SK-N-SH (cell line): ENCODE results near the gene APOD. TPM values are rescaled to one million over a fixed set of nuclear protein-coding genes. Genes with fewer than 3 reads are reported as not detected.

ENCODE experiments used
- CTCF ChIA-PET: fragments of 300-600, 350-600 bp; formaldehyde crosslinking; extraction: SDS; loops from one replicate; lab custom pipeline; 2021; lab: Yijun Ruan, JAX
- POLR2A ChIA-PET: fragments of 350-600 bp; sonication (Branson Sonifier 250); formaldehyde crosslinking; extraction: SDS; loops from one replicate; lab custom pipeline; 2020; ENCODE audit warnings: antibody characterized with exemption, inconsistent platforms; lab: Yijun Ruan, JAX
- DNase-seq: peaks from one replicate; pipeline ENCODE4 v3.0.0; 2012
- H2AFZ ChIP-seq: fragments of 200-600 bp; sonication (generic); 2 replicates; pipeline ENCODE4 v1.8.1; 2016; ENCODE audit warnings: antibody characterized with exemption, mild to moderate bottlenecking, low read depth
- H3F3A ChIP-seq: fragments of 200-600 bp; sonication (generic); replicated peaks from 2 replicates; pipeline ENCODE3; 2016; ENCODE audit warnings: antibody characterized with exemption, mild to moderate bottlenecking; ENCODE audit not compliant: insufficient read depth
- H3K27ac ChIP-seq, 2 experiments: fragments of 200-500 bp in 1 of 2; fragments of 200-600 bp in 1 of 2; sonication (Bioruptor generic) in 1 of 2; sonication (generic), shearing (Covaris generic) in 1 of 2; 2 replicates each; pipeline versions ENCODE4 v1.5.1 to v1.6.1; 2014 to 2016; ENCODE audit warnings: low read depth in 2 of 2, inconsistent platforms in 1 of 2, low read length in 1 of 2, mild to moderate bottlenecking in 1 of 2, mixed read lengths in 1 of 2
- H3K27me3 ChIP-seq: fragments of 200-600 bp; sonication (generic), shearing (Covaris generic); 2 replicates; pipeline ENCODE4 v1.6.1; 2016; ENCODE audit warnings: mixed run types; ENCODE audit not compliant: insufficient read depth
- H3K36me3 ChIP-seq, 2 experiments: fragments of 200-500 bp in 1 of 2; fragments of 200-600 bp in 1 of 2; sonication (Bioruptor generic) in 1 of 2; sonication (generic) in 1 of 2; replicated peaks in 1 of 2; 2 replicates each; pipeline versions ENCODE3 to v1.5.1; 2014 to 2016; ENCODE audit warnings: low read length in 1 of 2, mild to moderate bottlenecking in 1 of 2; ENCODE audit not compliant: insufficient read depth in 2 of 2, control insufficient read depth in 1 of 2
- H3K4me1 ChIP-seq, 2 experiments: fragments of 200-500 bp in 1 of 2; fragments of 200-600 bp in 1 of 2; sonication (Bioruptor generic) in 1 of 2; sonication (generic), shearing (Covaris generic) in 1 of 2; 2 replicates each; pipeline versions ENCODE4 v1.5.1 to v1.6.1; 2014 to 2016; ENCODE audit warnings: low read depth in 1 of 2, low read length in 1 of 2, mixed run types in 1 of 2; ENCODE audit not compliant: insufficient read depth in 2 of 2, control insufficient read depth in 1 of 2
- H3K4me2 ChIP-seq: fragments of 200-600 bp; sonication (generic), shearing (Covaris generic); 2 replicates; pipeline ENCODE4 v1.6.1; 2017; ENCODE audit warnings: mixed run types
- H3K4me3 ChIP-seq, 2 experiments: fragments of 200-500 bp in 1 of 2; fragments of 200-600 bp in 1 of 2; sonication (Bioruptor generic) in 1 of 2; sonication (generic), shearing (Covaris generic) in 1 of 2; 2 replicates each; pipeline versions ENCODE4 v1.5.1 to v1.8.1; 2014 to 2016; ENCODE audit warnings: low read depth in 2 of 2, inconsistent platforms in 1 of 2, low read length in 1 of 2, mild to moderate bottlenecking in 1 of 2, mixed read lengths in 1 of 2, moderate library complexity in 1 of 2
- H3K79me2 ChIP-seq: fragments of 200-600 bp; sonication (generic); 2 replicates; pipeline ENCODE4 v1.8.1; 2017; ENCODE audit warnings: mild to moderate bottlenecking; ENCODE audit not compliant: insufficient read depth
- H3K9ac ChIP-seq: fragments of 200-600 bp; sonication (generic); 2 replicates; pipeline ENCODE4 v1.6.1; 2017; ENCODE audit warnings: mixed run types
- H3K9me2 ChIP-seq: fragments of 200-600 bp; sonication (generic); 2 replicates; pipeline ENCODE4 v1.6.1; 2017; ENCODE audit warnings: mixed run types
- H3K9me3 ChIP-seq: fragments of 200-600 bp; sonication (generic); 2 replicates; pipeline ENCODE4 v1.6.1; 2017; ENCODE audit warnings: mixed run types, mild to moderate bottlenecking, moderate library complexity
- H4K20me1 ChIP-seq: fragments of 200-600 bp; sonication (generic); 2 replicates; pipeline ENCODE4 v1.6.1; 2017; ENCODE audit warnings: mild to moderate bottlenecking, mixed run types; ENCODE audit not compliant: insufficient read depth
- ELF1 ChIP-seq: IDR thresholded peaks from 2 replicates; pipeline ENCODE4 v1.4.0; 2012
- EP300 ChIP-seq, 2 experiments: IDR thresholded peaks; 2 replicates each; pipeline versions ENCODE4 v1.4.0 to v1.6.1; 2012; ENCODE audit warnings: borderline replicate concordance in 1 of 2, low read depth in 1 of 2, low read length in 1 of 2
- FOSL2 ChIP-seq: IDR thresholded peaks from 2 replicates; pipeline ENCODE4 v1.4.0; 2012; ENCODE audit warnings: low read depth, mild to moderate bottlenecking, moderate library complexity, borderline replicate concordance
- FOXJ3 ChIP-seq: sonication (generic); formaldehyde crosslinking; IDR thresholded peaks from 2 replicates; pipeline ENCODE4 v1.5.1; 2020; ENCODE audit warnings: mild to moderate bottlenecking, missing genetic modification reagents
- FOXM1 ChIP-seq: IDR thresholded peaks from 2 replicates; pipeline ENCODE4 v1.4.0; 2012; ENCODE audit warnings: low read depth, mild to moderate bottlenecking
- GABPA ChIP-seq: IDR thresholded peaks from 2 replicates; pipeline ENCODE4 v1.4.0; 2012; ENCODE audit warnings: low read depth, mild to moderate bottlenecking
- JUND ChIP-seq: IDR thresholded peaks from 2 replicates; pipeline ENCODE4 v1.4.0; 2012
- RAD21 ChIP-seq: IDR thresholded peaks from 2 replicates; pipeline ENCODE4 v1.6.1; 2012; ENCODE audit warnings: mild to moderate bottlenecking, low read length
- RCOR1 ChIP-seq: fragments of 150-350 bp; IDR thresholded peaks from 2 replicates; pipeline ENCODE4 v1.6.1; 2017; ENCODE audit warnings: antibody characterized with exemption, low read length
- RXRA ChIP-seq: IDR thresholded peaks from 2 replicates; pipeline ENCODE4 v1.4.0; 2012; ENCODE audit warnings: low read depth, mild to moderate bottlenecking, borderline replicate concordance
- SMC3 ChIP-seq: IDR thresholded peaks from 2 replicates; pipeline ENCODE4 v1.6.1; 2012; ENCODE audit warnings: low read depth, low read length, improper control_type of control experiment
- TCF12 ChIP-seq: IDR thresholded peaks from 2 replicates; pipeline ENCODE4 v1.4.0; 2012
- TEAD4 ChIP-seq: IDR thresholded peaks from 2 replicates; pipeline ENCODE4 v1.4.0; 2012; ENCODE audit warnings: mild to moderate bottlenecking, borderline replicate concordance; ENCODE audit not compliant: insufficient read depth
- YY1 ChIP-seq: IDR thresholded peaks from 2 replicates; pipeline ENCODE4 v1.4.0; 2012; ENCODE audit warnings: low read depth, mild to moderate bottlenecking
- WGBS: methylation state at CpG from one replicate; pipeline ENCODE4 v1.1.6; 2017; ENCODE audit warnings: low lambda C conversion rate; 5-methylcytosine and 5-hydroxymethylcytosine counted together
- polyA plus RNA-seq, 3 experiments: library from polyadenylated mRNA; depleted of rRNA; stranded (reverse); fragments of >200 nt; gene quantifications; 2 replicates each; pipeline ENCODE4 v1.2.3, GENCODE V29; 2012
- TF ChIP-seq, protein P1 (sequence below): fragments of 150-350 bp; IDR thresholded peaks from 2 replicates; pipeline ENCODE4 v1.6.1; 2017; ENCODE audit warnings: antibody characterized with exemption, low read length, low read depth, borderline replicate concordance
- TF ChIP-seq, protein P2 (sequence below): fragments of 150-350 bp; IDR thresholded peaks from 2 replicates; pipeline ENCODE4 v1.6.1; 2016; ENCODE audit warnings: mild to moderate bottlenecking, low read depth, low read length
- TF ChIP-seq, protein P3 (sequence below): IDR thresholded peaks from 2 replicates; pipeline ENCODE4 v1.4.0; 2012; ENCODE audit warnings: low read depth, borderline replicate concordance
- TF ChIP-seq, protein P4 (sequence below): fragments of 200-600 bp; sonication (generic); IDR thresholded peaks from 2 replicates; pipeline ENCODE4 v1.6.1; 2017; ENCODE audit warnings: antibody characterized with exemption, mild to moderate bottlenecking, moderate library complexity
- TF ChIP-seq, protein P5 (sequence below): IDR thresholded peaks from 2 replicates; pipeline ENCODE4 v1.4.0; 2012; ENCODE audit warnings: low read depth

Gene APOD
- polyA plus RNA-seq, 1 of the 3 experiments (the other 2 are of a cell fraction) = 0.05 TPM

DNA sequence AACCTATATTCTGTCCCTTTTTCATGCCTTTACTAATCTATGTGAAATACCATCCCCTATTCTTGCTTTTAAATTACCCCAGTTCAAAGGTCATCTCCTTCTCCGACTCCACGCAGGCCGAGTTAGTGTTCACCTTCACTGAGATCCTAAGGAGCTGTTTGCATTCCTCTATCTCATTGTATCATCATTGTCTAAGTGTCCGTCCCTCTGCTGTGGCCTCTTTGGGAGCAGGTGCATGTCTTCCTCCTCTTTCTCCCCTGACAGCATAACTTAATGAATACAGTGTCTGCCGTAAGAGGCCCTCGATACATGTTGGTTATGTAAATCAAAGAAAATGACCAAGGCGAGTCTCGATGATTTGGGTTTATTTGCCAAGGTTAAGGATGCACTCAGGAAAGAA is 35.7 kb downstream of the APOD start:
- WGBS = 85% methylated on average over 8 of the region's 8 CpGs
- Histone ChIP-seq H4K20me1 (no peaks in the 10 kb centered on the region), H3K79me2 (no peaks in the 10 kb centered on the region), H3F3A (peaks cover 15% of the 10 kb centered on the region), H3K4me2 (no peak overlapping the region), H3K27me3 (0 out of 2 replicates have a peak, but pooled peaks cover 1% of the 10 kb centered on the region), H3K9ac (no peak overlapping the region), H3K27ac (no peak overlapping the region), H3K4me1 (peaks cover 15 to 18% of the 10 kb centered on the region in 2 experiments; a peak in 3 of 4 replicates), H2AFZ (no peak overlapping the region), H3K36me3 (no peaks in the 10 kb centered on the region), H3K4me3 (no peak overlapping the region), H3K9me3 (no peaks in the 10 kb centered on the region), H3K9me2 (no peaks in the 10 kb centered on the region)
- CTCF ChIA-PET = interaction anchor here (0.5 to 2.0 kb wide), 3 partner anchors 10 to 303 kb away, joined by 3 to 6 read pairs (median 3); no protein-coding TSS in a partner anchor
- DNase-seq = no peak
- TF ChIP-seq, protein P1, sequence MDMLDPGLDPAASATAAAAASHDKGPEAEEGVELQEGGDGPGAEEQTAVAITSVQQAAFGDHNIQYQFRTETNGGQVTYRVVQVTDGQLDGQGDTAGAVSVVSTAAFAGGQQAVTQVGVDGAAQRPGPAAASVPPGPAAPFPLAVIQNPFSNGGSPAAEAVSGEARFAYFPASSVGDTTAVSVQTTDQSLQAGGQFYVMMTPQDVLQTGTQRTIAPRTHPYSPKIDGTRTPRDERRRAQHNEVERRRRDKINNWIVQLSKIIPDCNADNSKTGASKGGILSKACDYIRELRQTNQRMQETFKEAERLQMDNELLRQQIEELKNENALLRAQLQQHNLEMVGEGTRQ = no peak
- TF ChIP-seq, protein P2, sequence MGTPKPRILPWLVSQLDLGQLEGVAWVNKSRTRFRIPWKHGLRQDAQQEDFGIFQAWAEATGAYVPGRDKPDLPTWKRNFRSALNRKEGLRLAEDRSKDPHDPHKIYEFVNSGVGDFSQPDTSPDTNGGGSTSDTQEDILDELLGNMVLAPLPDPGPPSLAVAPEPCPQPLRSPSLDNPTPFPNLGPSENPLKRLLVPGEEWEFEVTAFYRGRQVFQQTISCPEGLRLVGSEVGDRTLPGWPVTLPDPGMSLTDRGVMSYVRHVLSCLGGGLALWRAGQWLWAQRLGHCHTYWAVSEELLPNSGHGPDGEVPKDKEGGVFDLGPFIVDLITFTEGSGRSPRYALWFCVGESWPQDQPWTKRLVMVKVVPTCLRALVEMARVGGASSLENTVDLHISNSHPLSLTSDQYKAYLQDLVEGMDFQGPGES = no peak
- TF ChIP-seq, protein P3, sequence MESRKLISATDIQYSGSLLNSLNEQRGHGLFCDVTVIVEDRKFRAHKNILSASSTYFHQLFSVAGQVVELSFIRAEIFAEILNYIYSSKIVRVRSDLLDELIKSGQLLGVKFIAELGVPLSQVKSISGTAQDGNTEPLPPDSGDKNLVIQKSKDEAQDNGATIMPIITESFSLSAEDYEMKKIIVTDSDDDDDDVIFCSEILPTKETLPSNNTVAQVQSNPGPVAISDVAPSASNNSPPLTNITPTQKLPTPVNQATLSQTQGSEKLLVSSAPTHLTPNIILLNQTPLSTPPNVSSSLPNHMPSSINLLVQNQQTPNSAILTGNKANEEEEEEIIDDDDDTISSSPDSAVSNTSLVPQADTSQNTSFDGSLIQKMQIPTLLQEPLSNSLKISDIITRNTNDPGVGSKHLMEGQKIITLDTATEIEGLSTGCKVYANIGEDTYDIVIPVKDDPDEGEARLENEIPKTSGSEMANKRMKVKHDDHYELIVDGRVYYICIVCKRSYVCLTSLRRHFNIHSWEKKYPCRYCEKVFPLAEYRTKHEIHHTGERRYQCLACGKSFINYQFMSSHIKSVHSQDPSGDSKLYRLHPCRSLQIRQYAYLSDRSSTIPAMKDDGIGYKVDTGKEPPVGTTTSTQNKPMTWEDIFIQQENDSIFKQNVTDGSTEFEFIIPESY = no peak
- no peak for TF ChIP-seq RAD21
- POLR2A ChIA-PET = no interaction called here

DNA sequence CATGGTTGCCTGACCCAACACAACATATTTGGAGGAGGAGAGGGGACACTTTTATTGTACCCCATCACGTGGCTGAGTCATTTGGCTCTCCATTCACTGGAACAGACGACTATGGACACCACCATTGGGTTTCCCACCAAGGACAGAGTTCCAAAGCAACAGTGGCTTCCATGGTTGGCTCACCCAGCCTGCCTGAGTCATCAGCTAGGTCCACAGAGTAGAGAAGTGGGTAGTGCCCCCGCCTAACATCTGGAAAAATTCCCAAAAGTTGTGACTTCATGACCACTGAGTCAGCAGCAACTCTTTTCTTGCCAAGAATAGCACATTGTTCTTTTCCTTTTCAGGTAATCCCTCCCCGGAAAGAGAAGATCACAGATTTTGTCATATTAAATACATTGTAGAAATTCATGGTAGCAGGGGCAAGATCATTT is 37.6 kb downstream of the APOD start:
- Histone ChIP-seq H3K27ac (peak overlapping the region in 1 of 2 experiments; percentile 12; a peak in 1 of 4 replicates), H4K20me1 (peaks cover 9% of the 10 kb centered on the region), H2AFZ (no peak overlapping the region), H3K36me3 (no peaks in the 10 kb centered on the region), H3K4me3 (peak overlapping the region in 1 of 2 experiments; percentile 31; a peak in 1 of 4 replicates), H3K4me1 (peaks cover 18 to 21% of the 10 kb centered on the region in 2 experiments), H3K79me2 (peaks cover 18% of the 10 kb centered on the region), H3F3A (peaks cover 15% of the 10 kb centered on the region), H3K9ac (no peak overlapping the region), H3K9me3 (no peaks in the 10 kb centered on the region), H3K9me2 (no peaks in the 10 kb centered on the region), H3K4me2 (peak overlapping the region; percentile 73), H3K27me3 (no peaks in the 10 kb centered on the region)
- ChIA-PET POLR2A (no interaction called here), CTCF (no interaction called here)
- DNase-seq = no peak
- 10% methylated on average over 4 of the region's 4 CpGs for WGBS
- TF ChIP-seq RCOR1 (no peak), SMC3 (no peak), TCF12 (peak; percentile 52; the same call in 1 of the 2 replicates), JUND (peak; percentile 71), TEAD4 (no peak), FOXM1 (no peak), EP300 (IDR thresholded peaks at IDR 0.05; ENCODE audit: borderline replicate concordance in 1 of 2, low read depth in 1 of 2, low read length in 1 of 2) (no peak), YY1 (no peak), FOSL2 (peak; percentile 78), ELF1 (no peak), GABPA (no peak), FOXJ3 (CRISPR knock-in tag) (no peak), RXRA (peak; percentile 14; the same call in 1 of the 2 replicates)
- TF ChIP-seq, protein P3 = no peak
- TF ChIP-seq, protein P4, sequence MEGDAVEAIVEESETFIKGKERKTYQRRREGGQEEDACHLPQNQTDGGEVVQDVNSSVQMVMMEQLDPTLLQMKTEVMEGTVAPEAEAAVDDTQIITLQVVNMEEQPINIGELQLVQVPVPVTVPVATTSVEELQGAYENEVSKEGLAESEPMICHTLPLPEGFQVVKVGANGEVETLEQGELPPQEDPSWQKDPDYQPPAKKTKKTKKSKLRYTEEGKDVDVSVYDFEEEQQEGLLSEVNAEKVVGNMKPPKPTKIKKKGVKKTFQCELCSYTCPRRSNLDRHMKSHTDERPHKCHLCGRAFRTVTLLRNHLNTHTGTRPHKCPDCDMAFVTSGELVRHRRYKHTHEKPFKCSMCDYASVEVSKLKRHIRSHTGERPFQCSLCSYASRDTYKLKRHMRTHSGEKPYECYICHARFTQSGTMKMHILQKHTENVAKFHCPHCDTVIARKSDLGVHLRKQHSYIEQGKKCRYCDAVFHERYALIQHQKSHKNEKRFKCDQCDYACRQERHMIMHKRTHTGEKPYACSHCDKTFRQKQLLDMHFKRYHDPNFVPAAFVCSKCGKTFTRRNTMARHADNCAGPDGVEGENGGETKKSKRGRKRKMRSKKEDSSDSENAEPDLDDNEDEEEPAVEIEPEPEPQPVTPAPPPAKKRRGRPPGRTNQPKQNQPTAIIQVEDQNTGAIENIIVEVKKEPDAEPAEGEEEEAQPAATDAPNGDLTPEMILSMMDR = no peak
- TF ChIP-seq, protein P5, sequence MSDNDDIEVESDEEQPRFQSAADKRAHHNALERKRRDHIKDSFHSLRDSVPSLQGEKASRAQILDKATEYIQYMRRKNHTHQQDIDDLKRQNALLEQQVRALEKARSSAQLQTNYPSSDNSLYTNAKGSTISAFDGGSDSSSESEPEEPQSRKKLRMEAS = no peak
